CD4-positive, alpha-beta T cell (primary cell): ENCODE measurements around the gene ALK. TPM values are rescaled to one million over a fixed set of nuclear protein-coding genes. Genes with fewer than 3 reads are reported as not detected.

Experiments
- ATAC-seq: fragments of 200-7000 bp; cut with Tn5 transposase; one replicate; pipeline ENCODE4 v1.10.0; 2022; ENCODE audit warnings: mild to moderate bottlenecking; ENCODE audit not compliant: poor library complexity
- CTCF ChIA-PET: fragments of 350-600 bp; sonication (Branson Sonifier 250); formaldehyde crosslinking; loops from one replicate; lab custom pipeline; 2021; ENCODE audit warnings: antibody characterized with exemption, inconsistent platforms; lab: Charles Lee
- POLR2A ChIA-PET: fragments of 350-600 bp; sonication (Branson Sonifier 250); formaldehyde crosslinking; loops from one replicate; lab custom pipeline; 2021; ENCODE audit warnings: antibody characterized with exemption, inconsistent platforms; lab: Charles Lee
- DNase-seq, 14 experiments: peaks; one replicate each; pipeline ENCODE4 v3.0.0-alpha.2; 2013 to 2020; ENCODE audit warnings: mixed read lengths in 2 of 14
- H3K27ac ChIP-seq, 2 donors: one replicate each; pipeline versions ENCODE4 v1.5.1 to v1.7.0; 2013; ENCODE audit warnings: low read length in 2 of 2, low read depth in 1 of 2, mild to moderate bottlenecking in 1 of 2
- H3K27me3 ChIP-seq, 2 experiments: 1 replicate in 1 of 2; 2 replicates in 1 of 2; pipeline versions ENCODE4 v1.6.1 to v1.7.0; 2013; ENCODE audit warnings: low read length in 2 of 2, control low read depth in 1 of 2, mild to moderate bottlenecking in 1 of 2, moderate library complexity in 1 of 2; ENCODE audit not compliant: insufficient read depth in 2 of 2, control insufficient read depth in 1 of 2
- H3K36me3 ChIP-seq: one replicate; pipeline ENCODE4 v1.6.1; 2013; ENCODE audit warnings: low read length, control low read depth; ENCODE audit not compliant: insufficient read depth
- H3K4me1 ChIP-seq: one replicate; pipeline ENCODE4 v1.6.1; 2013; ENCODE audit warnings: low read length, control low read depth; ENCODE audit not compliant: insufficient read depth
- H3K4me3 ChIP-seq: one replicate; pipeline ENCODE4 v1.5.1; 2013; ENCODE audit warnings: mild to moderate bottlenecking, low read length, moderate library complexity
- H3K9me3 ChIP-seq, 2 experiments: 1 replicate in 1 of 2; 2 replicates in 1 of 2; pipeline versions ENCODE4 v1.6.1 to v1.7.0; 2013; ENCODE audit warnings: low read length in 2 of 2, mild to moderate bottlenecking in 2 of 2, control low read depth in 1 of 2, moderate library complexity in 1 of 2; ENCODE audit not compliant: control insufficient read depth in 1 of 2, insufficient read depth in 1 of 2
- H3K27ac Mint-ChIP-seq: one replicate; pipeline ENCODE4 v1.8.0; 2020; ENCODE audit warnings: mixed read lengths
- H3K27me3 Mint-ChIP-seq: one replicate; pipeline ENCODE4 v1.8.0; 2021; ENCODE audit warnings: mixed read lengths
- H3K36me3 Mint-ChIP-seq: one replicate; pipeline ENCODE4 v1.8.0; 2021; ENCODE audit warnings: low read depth, mixed read lengths
- H3K4me1 Mint-ChIP-seq: one replicate; pipeline ENCODE4 v1.8.0; 2021; ENCODE audit warnings: low read depth, mixed read lengths
- H3K4me3 Mint-ChIP-seq: one replicate; pipeline ENCODE4 v1.8.0; 2020; ENCODE audit warnings: mild to moderate bottlenecking, mixed read lengths
- H3K9me3 Mint-ChIP-seq: one replicate; pipeline ENCODE4 v1.8.0; 2020; ENCODE audit warnings: mixed read lengths
- intact Hi-C, 2 experiments: fragments of 100-400 bp; cut with DNase I in 1 of 2; cut with micrococcal nuclease in 1 of 2; formaldehyde crosslinking; loops; one replicate each; pipeline versions ENCODE4 v1.15.1 to v1.9.0; 2023 to 2025; cut with DNase I, micrococcal nuclease
- total RNA-seq, 174 experiments: library from RNA in 2 of 174; stranded (reverse) in 2 of 174; gene quantifications; one replicate each; pipeline ENCODE4 v1.2.3 and lab custom pipeline; 2021 to 2026
- TF ChIP-seq, protein P1 (sequence below): fragments of 200-600 bp; IDR thresholded peaks from one replicate; pipeline ENCODE4 v1.8.0; 2022; ENCODE audit warnings: antibody characterized with exemption, mild to moderate bottlenecking

ALK gene
- total RNA-seq, 2 experiments from 2014 or later: not detected

DNA sequence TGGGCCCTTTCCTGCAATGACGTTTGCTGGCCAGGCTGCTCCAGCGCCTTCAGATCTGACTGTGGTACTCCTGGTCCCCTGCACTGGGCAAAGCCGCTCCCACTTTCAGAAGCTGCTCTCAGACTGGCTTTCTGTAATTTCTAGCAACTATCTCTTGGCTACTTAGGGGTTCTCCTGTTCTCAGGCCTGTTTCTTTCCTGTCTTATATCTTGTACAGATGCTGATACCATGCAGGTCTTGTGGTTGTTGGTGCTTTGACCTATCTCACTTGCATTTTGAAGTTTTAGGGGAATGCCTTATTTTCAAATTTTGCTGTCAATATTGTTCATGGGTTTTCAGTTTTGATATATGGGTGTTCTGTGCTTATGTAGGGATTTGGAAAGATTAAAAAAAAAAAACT is 660.4 kb downstream of the ALK start:
- H3K36me3 Mint-ChIP-seq: no peaks in the 10 kb centered on the region
- ChIA-PET CTCF (no interaction called here), POLR2A (no interaction called here)
- H3K27ac ChIP-seq: no peak overlapping the region
- peaks cover 0 to 8% of the 10 kb centered on the region in 2 experiments for H3K27me3 ChIP-seq
- intact Hi-C loops: no loop called here
- no peaks in the 10 kb centered on the region for H3K36me3 ChIP-seq
- ATAC-seq: no peak
- H3K27me3 Mint-ChIP-seq: peaks cover 66% of the 10 kb centered on the region
- H3K4me3 ChIP-seq: no peak overlapping the region
- H3K9me3 Mint-ChIP-seq: peaks cover 3% of the 10 kb centered on the region
- TF ChIP-seq, protein P1, sequence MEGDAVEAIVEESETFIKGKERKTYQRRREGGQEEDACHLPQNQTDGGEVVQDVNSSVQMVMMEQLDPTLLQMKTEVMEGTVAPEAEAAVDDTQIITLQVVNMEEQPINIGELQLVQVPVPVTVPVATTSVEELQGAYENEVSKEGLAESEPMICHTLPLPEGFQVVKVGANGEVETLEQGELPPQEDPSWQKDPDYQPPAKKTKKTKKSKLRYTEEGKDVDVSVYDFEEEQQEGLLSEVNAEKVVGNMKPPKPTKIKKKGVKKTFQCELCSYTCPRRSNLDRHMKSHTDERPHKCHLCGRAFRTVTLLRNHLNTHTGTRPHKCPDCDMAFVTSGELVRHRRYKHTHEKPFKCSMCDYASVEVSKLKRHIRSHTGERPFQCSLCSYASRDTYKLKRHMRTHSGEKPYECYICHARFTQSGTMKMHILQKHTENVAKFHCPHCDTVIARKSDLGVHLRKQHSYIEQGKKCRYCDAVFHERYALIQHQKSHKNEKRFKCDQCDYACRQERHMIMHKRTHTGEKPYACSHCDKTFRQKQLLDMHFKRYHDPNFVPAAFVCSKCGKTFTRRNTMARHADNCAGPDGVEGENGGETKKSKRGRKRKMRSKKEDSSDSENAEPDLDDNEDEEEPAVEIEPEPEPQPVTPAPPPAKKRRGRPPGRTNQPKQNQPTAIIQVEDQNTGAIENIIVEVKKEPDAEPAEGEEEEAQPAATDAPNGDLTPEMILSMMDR: no peak
- no peak for DNase-seq
- no peak overlapping the region for H3K27ac Mint-ChIP-seq
- peaks cover 0 to 4% of the 10 kb centered on the region in 2 experiments for H3K9me3 ChIP-seq
- H3K4me1 ChIP-seq: no peaks in the 10 kb centered on the region
- H3K4me1 Mint-ChIP-seq: no peaks in the 10 kb centered on the region
- H3K4me3 Mint-ChIP-seq: no peak overlapping the region

DNA sequence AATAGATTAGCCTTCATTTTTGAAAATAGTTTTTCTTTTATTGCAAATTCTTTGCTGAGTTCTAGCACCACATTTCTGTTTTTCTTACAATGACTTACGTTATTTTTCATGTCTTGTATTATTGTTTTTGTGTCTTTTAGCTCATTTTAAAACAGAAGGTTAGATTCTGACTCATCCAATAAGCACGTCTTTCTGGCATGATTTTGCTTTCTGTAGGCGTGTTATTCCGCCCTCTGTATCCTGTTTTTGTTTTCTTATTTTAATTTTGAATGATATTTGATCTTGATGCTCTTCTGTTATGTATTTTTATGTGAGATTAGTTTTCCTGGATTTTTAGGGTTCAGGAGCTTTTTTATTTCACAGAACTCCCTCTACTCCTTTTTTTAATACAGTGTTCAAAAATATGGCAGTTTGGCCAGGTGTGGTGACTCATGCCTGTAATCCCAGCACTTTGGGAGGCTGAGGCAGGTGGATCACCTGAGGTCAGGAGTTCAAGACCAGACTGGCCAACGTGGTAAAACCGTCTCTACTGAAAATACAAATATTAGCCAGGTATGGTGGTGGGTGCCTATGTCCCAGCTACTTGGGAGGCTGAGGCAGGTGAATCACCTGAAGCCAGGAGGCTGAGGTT is 661.1 kb downstream of the ALK start:
- Histone ChIP-seq H3K27ac (no peak overlapping the region), H3K27me3 (peaks cover 0 to 8% of the 10 kb centered on the region in 2 experiments), H3K9me3 (peaks cover 0 to 4% of the 10 kb centered on the region in 2 experiments), H3K4me1 (no peaks in the 10 kb centered on the region), H3K4me3 (no peak overlapping the region), H3K36me3 (no peaks in the 10 kb centered on the region)
- Mint-ChIP-seq H3K36me3 (no peaks in the 10 kb centered on the region), H3K27ac (no peak overlapping the region), H3K4me3 (no peak overlapping the region), H3K27me3 (peaks cover 71% of the 10 kb centered on the region), H3K9me3 (peaks cover 3% of the 10 kb centered on the region), H3K4me1 (no peaks in the 10 kb centered on the region)
- ChIA-PET POLR2A (interaction anchor here (0.6 kb wide), 1 partner anchor 254 kb away, joined by 3 read pairs; no protein-coding TSS in a partner anchor), CTCF (no interaction called here)
- TF ChIP-seq, protein P1: no peak
- ATAC-seq (no peak), DNase-seq (no peak)
- intact Hi-C loops: no loop called here

DNA sequence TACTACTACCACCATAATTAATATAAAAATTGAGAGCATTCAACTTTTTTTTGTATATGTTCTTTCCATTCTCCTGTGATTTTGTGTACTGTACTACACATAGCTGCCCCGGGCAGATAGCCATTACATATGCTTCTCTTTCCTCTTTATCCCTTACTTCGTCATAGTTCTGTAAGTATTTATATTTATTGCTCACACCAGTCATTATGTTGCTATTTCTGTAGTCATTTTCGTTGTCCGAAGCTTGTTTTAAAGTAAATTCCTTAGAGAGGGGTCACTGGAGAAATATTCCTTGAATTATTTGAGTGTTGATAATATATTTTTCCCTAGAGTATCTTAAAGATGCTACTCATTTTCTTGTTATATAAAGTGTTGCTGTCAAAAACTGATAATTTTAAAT is 662.2 kb downstream of the ALK start:
- CTCF ChIA-PET: no interaction called here
- POLR2A ChIA-PET: no interaction called here
- DNase-seq (no peak), ATAC-seq (no peak)
- H3K27ac Mint-ChIP-seq: no peak overlapping the region
- Histone ChIP-seq H3K4me1 (no peaks in the 10 kb centered on the region), H3K4me3 (no peak overlapping the region), H3K27ac (no peak overlapping the region), H3K36me3 (no peaks in the 10 kb centered on the region), H3K27me3 (peaks cover 0 to 8% of the 10 kb centered on the region in 2 experiments), H3K9me3 (peaks cover 0 to 4% of the 10 kb centered on the region in 2 experiments)
- peaks cover 68% of the 10 kb centered on the region for H3K27me3 Mint-ChIP-seq
- H3K4me1 Mint-ChIP-seq: no peaks in the 10 kb centered on the region
- H3K9me3 Mint-ChIP-seq: peaks cover 3% of the 10 kb centered on the region
- H3K4me3 Mint-ChIP-seq: no peak overlapping the region
- TF ChIP-seq, protein P1: no peak
- intact Hi-C loops: no loop called here
- no peaks in the 10 kb centered on the region for H3K36me3 Mint-ChIP-seq
